ENCODE results near the gene PHF20.

GRCh38 chr20:35726842-35727711, 44.7 kb upstream of the PHF20 start:
- TF ChIP-seq CTCF (IDR thresholded peaks at IDR 0.05; ENCODE audit: insufficient read depth, low read depth, low read length) (no peak), EZH2 (IDR thresholded peaks at IDR 0.05; ENCODE audit: insufficient read depth, low read length) (no peak)

Measured in astrocyte (in vitro differentiated cells and primary cell).